HG02678 (cell line): ENCODE results near the gene ADCY9.
"Not testable (repeated sequence)": the region's sequence is repeated elsewhere in the genome, so short reads cannot be mapped to it uniquely, and the experiment has no call there.

ENCODE experiments used
- ATAC-seq: cut with Tn5 transposase; IDR thresholded peaks from one replicate; pipeline ENCODE4 v1.9.1; 2021; ENCODE audit warnings: mild to moderate bottlenecking, moderate library complexity; ENCODE audit not compliant: unreplicated experiment

ADCY9 gene

DNA sequence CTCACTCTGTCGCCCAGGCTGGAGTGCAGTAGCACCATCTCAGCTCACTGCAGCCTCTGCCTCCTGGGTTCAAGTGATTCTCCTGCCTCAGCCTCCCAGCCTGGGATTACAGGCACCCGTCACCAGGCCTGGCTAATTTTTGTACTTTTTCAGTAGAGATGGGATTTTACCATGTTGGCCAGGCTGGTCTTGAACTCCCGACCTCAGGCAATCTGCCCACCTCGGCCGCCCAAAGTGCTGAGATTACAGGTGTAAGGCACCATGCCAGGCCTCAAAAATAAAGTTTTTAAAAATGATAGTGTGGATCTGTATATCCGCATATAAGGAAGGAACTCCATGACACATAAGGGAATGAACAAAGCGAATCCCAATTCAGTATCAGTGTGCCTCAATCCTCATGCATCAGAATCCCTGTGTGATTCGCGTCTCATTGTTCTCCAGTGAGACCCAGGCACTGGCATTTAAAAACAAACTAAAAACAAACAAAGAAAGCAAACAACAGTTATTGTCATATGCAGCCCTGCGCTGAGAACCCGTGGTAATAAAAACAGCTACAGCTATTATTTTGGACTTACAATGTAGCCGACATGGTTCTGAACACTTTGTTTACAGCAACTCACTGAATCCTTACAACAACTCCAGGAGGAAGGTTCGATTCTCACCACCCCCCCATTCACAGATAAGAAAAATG is 181.6 kb downstream of the ADCY9 start:
- ATAC-seq = no peak

DNA sequence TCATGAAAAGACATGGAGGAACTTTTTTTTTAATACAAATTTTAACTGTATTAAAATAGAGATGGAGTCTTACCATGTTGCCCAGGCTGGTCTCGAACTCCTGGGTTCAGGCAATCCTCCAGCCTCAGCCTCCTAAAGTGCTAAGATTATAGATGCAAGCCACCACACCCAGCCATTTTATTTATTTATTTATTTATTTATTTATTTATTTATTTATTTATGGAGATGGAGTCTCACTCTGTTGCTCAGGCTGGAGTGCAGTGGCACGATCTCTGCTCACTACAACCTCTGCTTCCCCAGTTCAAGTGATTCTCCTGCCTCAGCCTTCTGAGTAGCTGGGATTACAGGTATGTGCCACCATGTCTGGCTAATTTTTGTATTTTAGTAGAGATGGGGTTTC is 189.1 kb downstream of the ADCY9 start:
- ATAC-seq = not testable (repeated sequence)

DNA sequence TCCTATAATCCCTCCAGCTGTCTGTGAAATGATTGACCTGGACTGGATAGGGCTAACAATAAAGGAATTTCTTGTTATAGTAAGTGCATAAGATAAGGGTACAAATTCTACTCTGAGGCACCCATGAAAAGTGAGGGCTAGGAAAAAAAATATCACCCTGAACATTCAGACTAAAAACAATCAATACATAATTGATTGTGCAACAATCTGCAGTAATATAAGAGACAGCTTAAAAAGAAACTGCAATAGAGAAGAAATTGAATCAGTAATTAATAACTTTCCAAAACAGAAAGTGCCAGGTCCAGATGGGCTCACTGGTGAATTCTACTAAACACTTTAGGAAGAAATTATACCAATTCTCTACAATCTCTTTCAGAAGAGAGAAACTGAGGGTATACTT is 191.5 kb downstream of the ADCY9 start:
- no peak for ATAC-seq

DNA sequence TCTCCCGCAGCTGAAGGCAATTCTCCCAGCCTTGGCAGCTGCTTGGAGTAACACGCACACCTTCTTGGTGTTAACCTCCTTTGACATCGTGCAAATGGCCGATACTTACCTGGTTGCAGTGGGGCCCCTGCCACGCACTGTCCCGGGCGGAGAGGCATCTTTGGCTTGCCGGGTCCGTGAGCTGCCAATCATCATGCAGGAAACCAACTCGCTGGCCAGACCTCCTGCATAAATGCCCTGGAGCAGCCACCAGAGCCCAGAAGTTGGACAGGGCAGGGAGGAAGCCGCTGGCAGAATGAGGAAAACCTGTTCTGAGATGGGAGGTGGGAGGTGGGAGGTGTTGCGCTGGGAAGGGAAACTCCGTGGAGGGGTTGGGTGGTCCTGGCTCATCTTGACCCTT is 194.0 kb downstream of the ADCY9 start:
- no peak for ATAC-seq

DNA sequence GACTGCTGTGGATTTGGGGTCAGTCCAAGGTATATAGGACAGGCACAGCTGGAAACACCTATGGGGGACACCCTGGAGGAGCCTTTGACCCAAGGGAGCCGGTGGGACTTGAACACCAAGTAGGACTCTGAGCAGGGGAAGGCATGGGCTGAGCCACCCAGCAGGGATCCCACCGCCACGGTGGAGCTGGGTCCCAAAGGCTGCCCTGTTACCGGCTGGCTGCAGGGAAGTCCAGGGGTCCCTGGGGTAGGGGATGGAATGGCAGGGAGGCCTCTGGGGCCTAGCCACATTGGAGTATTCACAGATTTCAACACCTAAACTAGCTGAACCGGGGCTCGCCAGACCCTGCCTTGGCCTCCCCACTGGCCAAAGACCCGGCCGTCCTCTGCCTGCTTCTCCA is 196.0 kb downstream of the ADCY9 start:
- ATAC-seq = no peak

DNA sequence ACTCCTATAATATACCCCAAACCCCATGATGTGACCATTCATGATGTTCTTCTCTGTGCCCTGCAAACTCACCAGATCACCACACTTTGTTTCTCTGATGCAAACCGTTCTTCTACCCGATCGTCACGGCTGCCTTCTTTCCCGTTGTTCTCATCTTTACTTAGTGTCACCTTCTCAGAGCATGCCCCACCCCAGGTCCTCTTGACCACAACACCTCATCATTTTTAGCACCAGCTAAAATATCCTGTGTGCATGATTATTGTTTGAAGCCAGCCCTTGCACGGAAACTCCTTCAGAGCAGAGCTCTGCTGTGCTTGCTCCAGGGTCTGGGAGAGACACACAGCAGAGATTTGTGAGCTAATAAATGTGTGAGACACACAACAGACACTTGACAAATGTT is 196.8 kb downstream of the ADCY9 start:
- no peak for ATAC-seq

DNA sequence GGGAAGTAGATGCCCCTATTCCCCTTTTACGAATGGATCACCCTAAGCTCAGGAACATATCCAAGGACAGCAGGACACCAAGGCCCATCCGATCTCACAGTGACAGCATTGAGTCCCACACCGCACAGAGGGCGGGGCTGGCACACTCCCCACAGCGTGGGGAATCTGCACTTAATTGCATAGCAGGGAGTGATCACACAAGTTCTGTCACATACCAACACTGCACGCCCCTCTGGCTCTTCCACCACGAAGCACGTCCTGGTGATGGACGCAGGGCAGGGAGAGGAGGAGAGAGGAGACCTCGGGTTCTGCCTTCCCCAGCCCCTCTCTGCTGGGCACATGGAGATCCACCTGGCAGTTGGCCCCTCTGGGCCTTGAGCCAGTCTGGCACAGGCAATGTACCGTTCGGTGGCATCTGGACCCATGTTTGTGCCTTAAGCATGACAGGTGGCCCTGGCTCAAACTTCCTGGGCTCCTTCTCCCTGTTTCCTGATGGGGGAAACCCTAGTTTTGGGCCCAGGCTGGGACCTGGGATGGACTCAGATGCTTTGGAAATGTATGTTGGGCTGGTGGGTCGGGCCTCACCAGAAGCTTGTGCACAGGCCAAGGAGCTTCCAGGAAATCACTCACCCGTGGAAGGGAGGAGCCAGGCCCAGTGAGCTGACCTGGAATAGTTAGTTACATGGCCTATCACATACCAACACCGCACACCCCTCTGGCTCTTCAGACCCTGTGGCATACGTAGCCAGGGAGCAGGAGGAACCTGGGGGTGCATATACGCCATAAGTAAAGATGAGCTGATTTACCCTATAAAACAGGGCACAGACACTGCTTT is 200.6 kb downstream of the ADCY9 start:
- ATAC-seq = no peak

DNA sequence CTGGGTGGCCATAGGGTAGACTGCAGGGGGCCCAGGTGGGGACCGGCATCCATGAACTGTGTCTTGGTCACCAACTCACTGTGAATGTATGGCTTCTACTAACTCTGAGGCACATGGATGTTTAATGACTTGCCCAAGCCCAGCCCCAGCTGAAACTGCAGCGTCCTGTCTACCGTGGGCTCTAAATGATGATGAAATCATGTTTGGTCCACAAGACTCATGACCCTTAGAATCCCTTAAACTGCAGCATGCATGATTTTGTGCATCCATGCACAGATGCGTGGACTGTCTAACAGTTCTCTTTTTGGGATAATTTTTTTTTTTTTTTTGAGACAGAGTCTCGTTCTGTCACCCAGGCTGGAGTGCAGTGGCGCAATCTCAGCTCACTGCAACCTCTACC is 203.3 kb downstream of the ADCY9 start:
- no peak for ATAC-seq
